ENCODE data around the gene LACTB. TPM values are rescaled to one million over a fixed set of nuclear protein-coding genes. Genes with fewer than 3 reads are reported as not detected.

LACTB gene
- total RNA-seq, 4 donors from 2014 or later = 9.7 to 22.6 (median 12.1) TPM

DNA sequence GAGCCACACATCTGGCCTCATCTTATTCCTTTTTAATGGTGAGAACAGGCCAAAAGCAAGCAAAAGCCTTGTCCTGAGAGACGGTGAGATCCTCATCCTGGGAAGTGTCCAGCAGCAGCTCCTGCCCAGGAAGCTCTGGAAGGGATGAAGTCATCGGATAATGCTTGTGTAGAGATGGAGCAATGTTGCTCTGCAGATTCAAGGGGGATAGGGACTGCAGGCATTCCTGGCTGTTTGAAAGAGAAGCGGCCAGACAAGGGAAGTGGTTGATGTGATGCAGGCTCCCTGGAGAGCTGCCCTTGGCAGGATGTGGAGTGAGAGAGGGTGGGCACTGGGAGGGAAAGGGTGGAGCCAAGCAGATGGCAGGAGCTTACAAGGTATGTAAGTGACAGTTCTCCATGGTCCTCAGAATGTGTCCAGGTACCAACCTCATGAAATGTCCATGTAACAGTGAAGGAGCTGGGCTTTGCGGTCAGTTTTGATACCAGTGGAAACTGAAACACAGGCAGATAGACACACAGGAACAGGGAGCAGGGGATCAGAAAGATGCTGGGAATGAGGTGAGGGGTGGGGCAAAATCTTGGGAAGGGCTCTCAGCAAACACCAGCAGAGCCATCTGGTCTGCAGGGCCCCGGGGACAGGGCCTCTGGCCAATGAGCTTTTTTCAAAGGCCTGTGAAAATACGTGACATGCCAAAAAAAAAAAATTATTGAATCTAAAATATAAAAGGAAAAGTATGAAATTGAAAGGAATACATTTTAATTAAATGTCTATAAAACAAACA is 32.2 kb upstream of the LACTB start:
- H3K27me3 ChIP-seq = no peaks in the 10 kb centered on the region
- 56 to 71% methylated on average over 5 to 6 of the region's 6 CpGs for WGBS, 2 donors
- no peaks in the 10 kb centered on the region for H3K36me3 ChIP-seq
- TF ChIP-seq, protein P1, sequence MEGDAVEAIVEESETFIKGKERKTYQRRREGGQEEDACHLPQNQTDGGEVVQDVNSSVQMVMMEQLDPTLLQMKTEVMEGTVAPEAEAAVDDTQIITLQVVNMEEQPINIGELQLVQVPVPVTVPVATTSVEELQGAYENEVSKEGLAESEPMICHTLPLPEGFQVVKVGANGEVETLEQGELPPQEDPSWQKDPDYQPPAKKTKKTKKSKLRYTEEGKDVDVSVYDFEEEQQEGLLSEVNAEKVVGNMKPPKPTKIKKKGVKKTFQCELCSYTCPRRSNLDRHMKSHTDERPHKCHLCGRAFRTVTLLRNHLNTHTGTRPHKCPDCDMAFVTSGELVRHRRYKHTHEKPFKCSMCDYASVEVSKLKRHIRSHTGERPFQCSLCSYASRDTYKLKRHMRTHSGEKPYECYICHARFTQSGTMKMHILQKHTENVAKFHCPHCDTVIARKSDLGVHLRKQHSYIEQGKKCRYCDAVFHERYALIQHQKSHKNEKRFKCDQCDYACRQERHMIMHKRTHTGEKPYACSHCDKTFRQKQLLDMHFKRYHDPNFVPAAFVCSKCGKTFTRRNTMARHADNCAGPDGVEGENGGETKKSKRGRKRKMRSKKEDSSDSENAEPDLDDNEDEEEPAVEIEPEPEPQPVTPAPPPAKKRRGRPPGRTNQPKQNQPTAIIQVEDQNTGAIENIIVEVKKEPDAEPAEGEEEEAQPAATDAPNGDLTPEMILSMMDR (IDR thresholded peaks at IDR 0.05) = no peak
- no peak for TF ChIP-seq POLR2A (IDR thresholded peaks at IDR 0.05)
- no peaks in the 10 kb centered on the region for H3K9me3 ChIP-seq
- H3K4me3 ChIP-seq = no peak overlapping the region
- H3K4me1 ChIP-seq = no peaks in the 10 kb centered on the region
- intact Hi-C loops (cut with DNase I) = loop anchor here (10.0 kb wide), 2 partner anchors 245 to 305 kb away; no protein-coding TSS in a partner anchor
- no peak overlapping the region for H3K27ac ChIP-seq
- no peak for DNase-seq

DNA sequence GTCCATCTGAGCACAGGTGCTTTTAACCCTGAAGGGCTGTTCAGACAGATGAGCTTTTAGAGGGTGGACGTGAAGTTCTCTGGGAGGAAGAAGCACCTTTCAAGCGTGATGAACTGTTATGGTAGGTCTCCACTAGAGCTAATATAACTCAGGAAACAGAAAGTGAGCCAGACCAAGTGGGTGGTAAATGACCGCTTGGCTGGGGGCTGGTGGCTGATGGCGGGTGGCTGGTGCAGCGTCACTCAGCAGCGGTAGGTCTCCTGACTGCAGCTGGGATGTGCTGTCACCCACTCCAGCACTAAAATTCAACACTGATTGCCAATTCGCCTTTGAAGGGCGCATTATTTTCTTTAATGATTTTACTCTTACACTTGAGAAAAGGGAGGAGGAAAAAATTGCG is 31.2 kb upstream of the LACTB start:
- TF ChIP-seq POLR2A (IDR thresholded peaks at IDR 0.05) = no peak
- TF ChIP-seq, protein P1 (IDR thresholded peaks at IDR 0.05) = no peak
- Histone ChIP-seq H3K36me3 (no peaks in the 10 kb centered on the region), H3K4me3 (no peak overlapping the region), H3K9me3 (no peaks in the 10 kb centered on the region), H3K4me1 (no peaks in the 10 kb centered on the region), H3K27me3 (no peaks in the 10 kb centered on the region), H3K27ac (no peak overlapping the region)
- intact Hi-C loops (cut with DNase I) = loop anchor here (10.0 kb wide), 2 partner anchors 246 to 306 kb away; no protein-coding TSS in a partner anchor
- 82 to 90% methylated on average over 9 of the region's 9 CpGs for whole genome bisulfite sequencing, 2 donors
- DNase-seq = no peak

DNA sequence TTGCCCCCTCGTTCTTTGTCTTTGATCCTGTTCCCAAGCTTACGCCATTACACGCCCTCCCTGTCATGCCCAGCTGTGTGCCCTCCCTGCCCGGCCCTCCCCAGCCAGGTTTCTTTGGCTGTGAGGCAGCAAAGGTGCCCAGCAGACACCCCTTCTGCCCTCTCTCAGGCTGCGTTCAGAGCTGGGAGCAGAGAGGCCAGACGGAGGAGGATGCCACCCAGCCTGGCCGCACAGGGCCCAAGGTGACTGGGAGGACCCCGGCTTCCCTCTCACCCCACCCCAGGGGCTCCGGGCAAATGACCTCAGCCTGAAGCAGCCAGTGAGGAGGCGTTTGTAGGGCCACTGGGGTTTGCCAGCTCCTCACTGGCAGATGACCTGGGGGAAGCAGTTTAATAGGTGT is 30.8 kb upstream of the LACTB start:
- no peaks in the 10 kb centered on the region for H3K9me3 ChIP-seq
- WGBS, 2 donors = 48 to 80% methylated on average over 4 to 5 of the region's 10 CpGs
- no peaks in the 10 kb centered on the region for H3K4me1 ChIP-seq
- H3K27ac ChIP-seq = no peak overlapping the region
- no peaks in the 10 kb centered on the region for H3K36me3 ChIP-seq
- intact Hi-C loops (cut with DNase I) = loop anchor here (10.0 kb wide), 2 partner anchors 246 to 306 kb away; no protein-coding TSS in a partner anchor
- no peaks in the 10 kb centered on the region for H3K27me3 ChIP-seq
- no peak for TF ChIP-seq POLR2A (IDR thresholded peaks at IDR 0.05)
- TF ChIP-seq, protein P1 (IDR thresholded peaks at IDR 0.05) = no peak
- no peak overlapping the region for H3K4me3 ChIP-seq
- DNase-seq = no peak

DNA sequence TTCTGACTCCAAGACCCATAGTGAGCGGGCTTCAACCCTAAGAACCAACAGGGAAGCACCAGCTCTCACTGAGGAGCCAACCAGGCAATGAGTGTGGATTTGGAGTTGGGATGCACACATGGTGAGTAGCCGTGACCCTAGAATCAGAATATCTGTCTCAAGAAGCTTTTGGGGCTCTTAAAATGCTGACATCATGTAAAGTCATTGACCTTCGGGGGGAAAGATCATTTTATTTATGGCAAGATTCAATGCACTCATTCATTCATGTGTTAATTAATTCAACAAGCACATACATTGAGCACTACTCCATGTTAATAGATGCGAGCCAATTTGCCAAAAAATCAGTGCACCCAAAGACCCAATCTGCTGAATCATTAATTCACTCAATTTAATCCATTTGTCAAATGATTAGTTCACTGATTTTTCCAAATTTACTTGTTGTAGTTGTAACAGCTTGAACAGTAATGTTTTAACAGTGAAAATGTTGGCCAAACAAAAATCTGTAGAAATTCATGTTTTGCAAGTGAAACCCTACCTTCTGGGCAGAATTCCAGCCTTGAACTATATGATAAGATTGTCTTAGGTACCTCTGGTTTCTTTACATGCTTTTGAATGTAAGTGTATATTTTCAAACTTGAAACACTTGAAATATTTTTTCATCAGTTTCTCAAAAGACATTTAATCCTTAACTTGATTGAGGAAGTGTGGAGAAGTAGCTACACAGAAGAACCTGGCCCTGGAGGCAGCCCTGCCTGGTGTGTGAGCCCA is 29.8 kb upstream of the LACTB start:
- DNase-seq = no peak
- intact Hi-C loops (cut with DNase I) = loop anchor here (10.0 kb wide), 2 partner anchors 247 to 307 kb away; no protein-coding TSS in a partner anchor

More for the DNA sequence above, 29.8 kb upstream of the LACTB start:
- Histone ChIP-seq H3K36me3 (no peaks in the 10 kb centered on the region), H3K9me3 (no peaks in the 10 kb centered on the region), H3K27me3 (no peaks in the 10 kb centered on the region), H3K4me1 (no peaks in the 10 kb centered on the region), H3K27ac (no peak overlapping the region), H3K4me3 (no peak overlapping the region)
- WGBS, 2 donors = 60 to 75% methylated on average over 3 of the region's 4 CpGs
- no peak for TF ChIP-seq POLR2A (IDR thresholded peaks at IDR 0.05)
- TF ChIP-seq, protein P1 (IDR thresholded peaks at IDR 0.05) = no peak

Measured in esophagus squamous epithelium (tissue), 5 donors.